Stimulated activated naive CD8-positive, alpha-beta T cell treated with anti-CD3 and anti-CD28 coated beads, Interleukin-15, Interleukin-2, amounts not matched to agents 100 U/mL and 50 U/mL, for 24 hours (primary cell): ENCODE measurements around the gene GPBAR1.
"Not testable (repeated sequence)": the region's sequence is repeated elsewhere in the genome, so short reads cannot be mapped to it uniquely, and the experiment has no call there.

Experiments
- ATAC-seq: fragments of 150-1000 bp; cut with Tn5 transposase; one replicate; pipeline ENCODE4 v1.10.0; 2021
- DNase-seq: peaks from one replicate; pipeline ENCODE4 v3.0.0; 2021

Gene GPBAR1

GRCh38 chr2:218269900-218270720, 9.3 kb downstream of the GPBAR1 start, which contains the start of the genes AAMP and PNKD:
AAMP (minus strand) TSS chr2:218270137; CDS start chr2:218270086, 51 bp downstream.
PNKD (plus strand) TSS chr2:218270519; CDS start chr2:218270536, 17 bp downstream.
- ATAC-seq = peak; percentile 95
- peak; percentile 100 for DNase-seq

- no peak for ATAC-seq
- DNase-seq = no peak
These were observed 10.1 kb downstream of the GPBAR1 start for GRCh38 chr2:218270721-218271486.

GRCh38 chr2:218271487-218271797, 10.6 kb downstream of the GPBAR1 start:
- no peak for DNase-seq

GRCh38 chr2:218271865-218272530, 11.2 kb downstream of the GPBAR1 start:
- no peak for ATAC-seq
- no peak for DNase-seq

More at GRCh38 chr2:218271487-218271797, 10.6 kb downstream of the GPBAR1 start:
- no peak for ATAC-seq

- ATAC-seq (peak; percentile 25), DNase-seq (peak; percentile 81)
These were observed 11.9 kb downstream of the GPBAR1 start for GRCh38 chr2:218272531-218273212.

GRCh38 chr2:218273214-218273907, 12.5 kb downstream of the GPBAR1 start:
- not testable (repeated sequence) for ATAC-seq

GRCh38 chr2:218273908-218274249, 13.1 kb downstream of the GPBAR1 start:
- ATAC-seq (no peak), DNase-seq (no peak)

More at GRCh38 chr2:218273214-218273907, 12.5 kb downstream of the GPBAR1 start:
- not testable (repeated sequence) for DNase-seq

GRCh38 chr2:218274586-218274985, 13.8 kb downstream of the GPBAR1 start:
- ATAC-seq (no peak), DNase-seq (no peak)

- DNase-seq (no peak), ATAC-seq (no peak)
These were observed 14.7 kb downstream of the GPBAR1 start for GRCh38 chr2:218275371-218276072.

GRCh38 chr2:218276986-218277755, 16.4 kb downstream of the GPBAR1 start:
- DNase-seq (no peak), ATAC-seq (no peak)

- no peak for ATAC-seq
- no peak for DNase-seq
These were observed 17.1 kb downstream of the GPBAR1 start for GRCh38 chr2:218277921-218278320.

- ATAC-seq = no peak
- no peak for DNase-seq
These were observed 17.9 kb downstream of the GPBAR1 start for GRCh38 chr2:218278531-218279360.

GRCh38 chr2:218280260-218280870, 19.6 kb downstream of the GPBAR1 start:
- ATAC-seq = no peak
- DNase-seq = no peak

GRCh38 chr2:218281449-218281848, 20.6 kb downstream of the GPBAR1 start:
- DNase-seq (no peak), ATAC-seq (no peak)

- no peak for ATAC-seq
- no peak for DNase-seq
These were observed 21.6 kb downstream of the GPBAR1 start for GRCh38 chr2:218282173-218282991.

- ATAC-seq (peak; percentile 55), DNase-seq (peak; percentile 68)
These were observed 23.4 kb downstream of the GPBAR1 start for GRCh38 chr2:218284106-218284811.

- no peak for DNase-seq
These were observed 24.8 kb downstream of the GPBAR1 start for GRCh38 chr2:218285604-218286003.

More at GRCh38 chr2:218285604-218286003, 24.8 kb downstream of the GPBAR1 start:
- ATAC-seq = no peak
